ENCODE results near the gene MARCHF6. TPM values are rescaled to one million over a fixed set of nuclear protein-coding genes. Genes with fewer than 3 reads are reported as not detected.
"Not testable (repeated sequence)": the region's sequence is repeated elsewhere in the genome, so short reads cannot be mapped to it uniquely, and the experiment has no call there.

Gene MARCHF6, protein sequence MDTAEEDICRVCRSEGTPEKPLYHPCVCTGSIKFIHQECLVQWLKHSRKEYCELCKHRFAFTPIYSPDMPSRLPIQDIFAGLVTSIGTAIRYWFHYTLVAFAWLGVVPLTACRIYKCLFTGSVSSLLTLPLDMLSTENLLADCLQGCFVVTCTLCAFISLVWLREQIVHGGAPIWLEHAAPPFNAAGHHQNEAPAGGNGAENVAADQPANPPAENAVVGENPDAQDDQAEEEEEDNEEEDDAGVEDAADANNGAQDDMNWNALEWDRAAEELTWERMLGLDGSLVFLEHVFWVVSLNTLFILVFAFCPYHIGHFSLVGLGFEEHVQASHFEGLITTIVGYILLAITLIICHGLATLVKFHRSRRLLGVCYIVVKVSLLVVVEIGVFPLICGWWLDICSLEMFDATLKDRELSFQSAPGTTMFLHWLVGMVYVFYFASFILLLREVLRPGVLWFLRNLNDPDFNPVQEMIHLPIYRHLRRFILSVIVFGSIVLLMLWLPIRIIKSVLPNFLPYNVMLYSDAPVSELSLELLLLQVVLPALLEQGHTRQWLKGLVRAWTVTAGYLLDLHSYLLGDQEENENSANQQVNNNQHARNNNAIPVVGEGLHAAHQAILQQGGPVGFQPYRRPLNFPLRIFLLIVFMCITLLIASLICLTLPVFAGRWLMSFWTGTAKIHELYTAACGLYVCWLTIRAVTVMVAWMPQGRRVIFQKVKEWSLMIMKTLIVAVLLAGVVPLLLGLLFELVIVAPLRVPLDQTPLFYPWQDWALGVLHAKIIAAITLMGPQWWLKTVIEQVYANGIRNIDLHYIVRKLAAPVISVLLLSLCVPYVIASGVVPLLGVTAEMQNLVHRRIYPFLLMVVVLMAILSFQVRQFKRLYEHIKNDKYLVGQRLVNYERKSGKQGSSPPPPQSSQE
- 62.0 TPM for polyA plus RNA-seq (2012; ENCODE audit: missing spikeins)

DNA sequence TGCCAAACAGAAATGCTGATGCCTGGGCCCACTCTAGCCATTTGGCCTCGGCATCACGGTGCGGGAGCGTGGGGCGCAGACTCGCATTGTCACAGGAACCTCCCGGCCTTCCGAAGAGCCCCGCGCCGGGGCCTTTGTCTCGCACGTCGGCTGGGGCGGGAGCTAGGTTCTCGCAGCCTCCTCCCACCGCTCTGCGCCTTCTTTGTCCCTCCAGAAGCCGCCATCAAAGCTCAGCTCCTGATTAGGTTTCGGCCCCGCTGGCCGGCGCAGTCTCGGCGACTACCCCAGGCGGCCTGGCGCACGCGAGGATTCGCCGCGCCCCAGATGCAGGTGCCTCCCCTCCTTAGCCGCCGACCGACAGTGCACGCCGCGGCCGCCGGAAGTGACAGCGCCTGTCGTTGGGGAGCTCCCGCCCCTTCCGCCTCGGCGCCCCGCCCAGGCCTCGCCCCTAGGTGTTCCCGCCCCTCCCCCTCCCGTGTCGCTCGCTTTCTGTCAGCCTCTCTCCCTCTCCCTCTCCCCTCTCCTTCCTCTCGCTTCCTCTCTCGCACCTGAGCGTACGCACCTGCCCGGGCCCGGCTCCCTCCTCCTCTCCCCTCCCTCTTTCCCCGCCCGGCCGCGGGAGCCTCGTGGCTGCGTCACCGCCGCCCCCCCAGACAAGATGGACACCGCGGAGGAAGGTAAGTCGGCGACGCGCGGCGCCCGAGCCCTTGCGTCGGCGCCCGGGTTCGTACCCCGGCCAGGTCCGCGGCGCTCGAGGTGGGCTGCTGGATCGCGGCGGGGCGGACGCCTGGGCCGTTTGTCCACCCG, at the start of gene MARCHF6:
TSS of gene MARCHF6 (plus strand) at position 455 of the 807 bp plus-strand sequence. CDS start at position 659, 204 bp downstream.
- peak; percentile 65 for DNase-seq (ENCODE audit: insufficient read length)
- FAIRE-seq: peak; percentile 95
- TF ChIP-seq POLR2A (IDR thresholded peaks at IDR 0.05; ENCODE audit: low read depth, low read length) (peak; percentile 96), TAF1 (IDR thresholded peaks at IDR 0.05; ENCODE audit: borderline replicate concordance, low read depth, low read length) (peak; percentile 90), POLR2AphosphoS5 (IDR thresholded peaks at IDR 0.05; ENCODE audit: low read depth, low read length) (peak; percentile 95)

DNA sequence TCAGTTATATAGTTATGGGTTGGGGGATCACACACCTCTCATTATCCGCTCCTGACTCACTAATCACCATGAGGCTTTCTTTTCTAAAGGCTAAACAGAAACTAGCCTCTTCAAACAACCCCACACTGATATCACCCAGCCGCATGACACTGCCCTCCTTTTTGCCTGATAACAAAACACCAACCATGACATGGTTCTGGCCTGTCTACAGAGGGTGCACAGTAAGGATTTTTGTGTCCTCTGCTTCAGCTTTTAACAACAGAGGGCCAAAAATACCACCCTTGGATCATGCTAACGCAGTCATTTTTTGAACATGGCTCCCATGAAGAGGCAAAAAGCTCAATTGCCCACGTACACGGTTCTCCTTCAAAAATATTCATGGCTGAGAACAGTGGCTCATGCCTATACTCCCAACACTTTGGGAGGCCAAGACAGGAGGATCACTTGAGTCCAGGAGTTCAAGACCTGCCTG, 49.8 kb upstream of the MARCHF6 start:
- TF ChIP-seq POLR2A (IDR thresholded peaks at IDR 0.05; ENCODE audit: low read depth, low read length) (no peak), POLR2AphosphoS5 (IDR thresholded peaks at IDR 0.05; ENCODE audit: low read depth, low read length) (no peak), TAF1 (IDR thresholded peaks at IDR 0.05; ENCODE audit: borderline replicate concordance, low read depth, low read length) (no peak)
- FAIRE-seq (no peak), DNase-seq (ENCODE audit: insufficient read length) (no peak)

DNA sequence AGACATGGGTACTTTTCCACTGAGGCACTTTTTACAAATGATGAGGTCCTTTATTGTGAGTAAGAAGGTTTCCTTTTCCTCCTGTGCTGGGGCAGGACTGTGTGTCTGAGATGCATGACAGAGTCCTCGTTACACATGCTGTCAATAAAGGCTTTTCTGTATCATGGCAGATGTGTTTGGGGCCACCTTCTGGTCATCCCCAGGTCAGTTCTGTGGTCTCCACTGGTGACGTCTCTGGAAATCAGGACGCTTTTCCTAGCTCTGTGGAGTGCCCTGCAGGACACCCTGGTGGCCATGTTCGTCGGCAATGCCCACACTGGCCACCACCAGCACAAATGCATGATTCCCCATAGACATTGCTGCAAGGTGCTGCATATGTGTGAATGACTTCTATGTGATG, 48.6 kb upstream of the MARCHF6 start:
- TF ChIP-seq TAF1 (IDR thresholded peaks at IDR 0.05; ENCODE audit: borderline replicate concordance, low read depth, low read length): no peak
- no peak for TF ChIP-seq POLR2AphosphoS5 (IDR thresholded peaks at IDR 0.05; ENCODE audit: low read depth, low read length)
- no peak for TF ChIP-seq POLR2A (IDR thresholded peaks at IDR 0.05; ENCODE audit: low read depth, low read length)
- DNase-seq (ENCODE audit: insufficient read length) (no peak), FAIRE-seq (no peak)

DNA sequence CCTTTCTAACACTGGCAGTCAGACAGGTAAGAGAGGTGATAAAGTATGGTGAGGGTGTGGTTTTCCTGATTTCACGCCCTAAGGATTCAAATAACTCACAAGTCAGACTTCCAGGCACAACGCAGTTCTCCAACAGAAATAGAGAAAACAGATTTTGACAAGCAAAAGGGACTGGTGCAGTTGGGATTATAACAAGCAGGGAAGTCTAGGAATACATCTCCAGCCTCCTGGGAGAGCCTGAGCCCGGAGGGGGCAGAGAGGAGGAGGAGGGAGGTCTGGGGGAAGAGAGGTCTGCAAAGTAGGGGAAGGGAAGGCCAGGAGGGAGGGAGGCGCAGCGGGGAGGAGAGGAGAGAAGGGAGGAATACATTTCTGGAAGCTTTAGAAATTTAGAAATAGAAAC, 47.4 kb upstream of the MARCHF6 start:
- no peak for TF ChIP-seq POLR2AphosphoS5 (IDR thresholded peaks at IDR 0.05; ENCODE audit: low read depth, low read length)
- no peak for FAIRE-seq
- DNase-seq (ENCODE audit: insufficient read length): no peak

DNA sequence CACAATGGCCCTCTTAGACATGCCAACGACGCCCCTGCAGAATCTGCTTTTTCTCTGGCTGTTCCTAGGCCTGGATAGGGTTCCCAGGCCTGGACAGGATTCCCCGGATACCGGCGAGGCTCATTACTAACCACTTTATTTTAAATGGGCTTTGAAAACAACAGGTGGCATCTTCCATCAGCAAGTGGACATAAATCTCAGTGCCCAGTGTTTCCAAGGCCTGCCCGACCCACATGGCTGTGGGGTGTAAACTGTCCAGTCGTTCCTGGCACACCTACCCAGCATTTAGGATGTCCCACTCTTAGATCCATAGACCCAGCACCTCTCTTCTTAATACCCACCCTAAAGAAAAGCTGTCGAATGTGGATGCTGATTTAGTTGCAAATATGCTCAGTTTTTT, 46.7 kb upstream of the MARCHF6 start:
- no peak for TF ChIP-seq POLR2A (IDR thresholded peaks at IDR 0.05; ENCODE audit: low read depth, low read length)
- TF ChIP-seq TAF1 (IDR thresholded peaks at IDR 0.05; ENCODE audit: borderline replicate concordance, low read depth, low read length): no peak
- no peak for TF ChIP-seq POLR2AphosphoS5 (IDR thresholded peaks at IDR 0.05; ENCODE audit: low read depth, low read length)
- no peak for DNase-seq (ENCODE audit: insufficient read length)
- no peak for FAIRE-seq

DNA sequence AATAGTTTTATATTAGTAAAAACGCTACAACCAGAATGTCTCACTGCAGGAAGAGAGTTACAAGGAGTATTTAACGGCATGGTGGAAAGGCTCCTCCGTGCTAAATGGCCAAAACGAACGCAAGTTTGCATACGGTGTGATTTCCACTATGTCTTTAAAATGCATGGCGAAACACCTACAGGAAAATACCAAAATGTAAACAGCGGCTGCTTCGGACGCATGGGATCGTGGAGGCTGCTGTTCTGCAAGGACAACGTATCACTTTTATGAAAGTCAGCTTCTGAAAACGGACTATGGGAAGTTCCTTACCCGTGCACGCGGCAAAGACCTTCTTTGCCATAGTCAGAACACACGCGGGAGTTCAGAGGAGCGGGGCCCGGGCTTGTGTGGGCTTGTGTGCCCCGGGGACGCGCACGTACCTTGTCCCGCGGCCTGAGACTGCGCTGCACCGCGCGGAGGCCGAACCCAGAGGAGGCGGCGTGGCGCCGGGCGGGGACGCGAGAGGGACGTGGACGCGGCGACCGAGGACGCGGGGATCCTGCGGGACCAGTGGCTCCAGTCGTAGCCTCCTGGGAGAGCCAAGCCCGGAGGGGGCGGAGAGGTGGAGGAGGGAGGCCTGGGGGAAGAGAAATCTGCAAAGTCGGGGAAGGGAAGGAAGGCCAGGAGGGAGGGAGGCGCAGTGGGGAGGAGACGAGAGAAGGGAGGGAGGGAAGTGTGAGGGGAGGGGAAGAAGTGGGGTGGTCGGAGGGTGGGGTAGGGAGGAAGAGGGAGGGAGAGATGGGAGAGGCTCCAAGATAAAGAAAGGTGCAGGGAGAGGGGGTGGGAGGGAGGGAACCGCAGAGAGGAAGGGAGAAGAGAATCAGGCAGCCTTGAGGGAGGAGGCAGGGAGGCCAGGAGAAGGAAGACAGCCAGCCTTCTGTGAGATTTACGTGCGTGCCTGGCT, 46.0 kb upstream of the MARCHF6 start, which contains the start of gene CMBL:
TSS of gene CMBL (minus strand) at position 697 of the 943 bp plus-strand sequence. CDS start 17,140 bp downstream, outside the sequence.
- FAIRE-seq (no peak), DNase-seq (ENCODE audit: insufficient read length) (peak; percentile 56)

DNA sequence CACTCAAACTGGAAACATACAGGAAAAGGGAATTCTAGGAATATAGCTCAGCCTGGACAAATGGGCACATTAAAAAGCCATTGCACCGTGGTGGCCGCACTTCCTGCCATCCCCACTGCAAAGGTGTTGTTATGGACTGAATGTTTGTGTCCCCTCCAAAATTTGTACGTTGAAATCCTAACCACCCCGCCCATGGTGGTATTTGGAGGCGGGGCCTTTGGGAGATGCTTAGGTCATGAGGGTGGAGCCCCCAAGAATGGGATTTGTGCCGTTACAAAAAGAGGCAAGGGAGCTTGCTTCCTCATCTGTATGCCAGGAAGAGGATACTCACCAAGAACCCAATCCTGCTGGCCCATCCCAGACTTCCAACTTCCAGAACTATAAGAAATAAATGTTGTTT, 44.7 kb upstream of the MARCHF6 start:
- FAIRE-seq (no peak), DNase-seq (ENCODE audit: insufficient read length) (no peak)
- TF ChIP-seq TAF1 (IDR thresholded peaks at IDR 0.05; ENCODE audit: borderline replicate concordance, low read depth, low read length): no peak

More for the DNA sequence above, 46.0 kb upstream of the MARCHF6 start, which contains the start of gene CMBL:
- TF ChIP-seq POLR2A (IDR thresholded peaks at IDR 0.05; ENCODE audit: low read depth, low read length) (no peak), POLR2AphosphoS5 (IDR thresholded peaks at IDR 0.05; ENCODE audit: low read depth, low read length) (no peak), TAF1 (IDR thresholded peaks at IDR 0.05; ENCODE audit: borderline replicate concordance, low read depth, low read length) (no peak)

DNA sequence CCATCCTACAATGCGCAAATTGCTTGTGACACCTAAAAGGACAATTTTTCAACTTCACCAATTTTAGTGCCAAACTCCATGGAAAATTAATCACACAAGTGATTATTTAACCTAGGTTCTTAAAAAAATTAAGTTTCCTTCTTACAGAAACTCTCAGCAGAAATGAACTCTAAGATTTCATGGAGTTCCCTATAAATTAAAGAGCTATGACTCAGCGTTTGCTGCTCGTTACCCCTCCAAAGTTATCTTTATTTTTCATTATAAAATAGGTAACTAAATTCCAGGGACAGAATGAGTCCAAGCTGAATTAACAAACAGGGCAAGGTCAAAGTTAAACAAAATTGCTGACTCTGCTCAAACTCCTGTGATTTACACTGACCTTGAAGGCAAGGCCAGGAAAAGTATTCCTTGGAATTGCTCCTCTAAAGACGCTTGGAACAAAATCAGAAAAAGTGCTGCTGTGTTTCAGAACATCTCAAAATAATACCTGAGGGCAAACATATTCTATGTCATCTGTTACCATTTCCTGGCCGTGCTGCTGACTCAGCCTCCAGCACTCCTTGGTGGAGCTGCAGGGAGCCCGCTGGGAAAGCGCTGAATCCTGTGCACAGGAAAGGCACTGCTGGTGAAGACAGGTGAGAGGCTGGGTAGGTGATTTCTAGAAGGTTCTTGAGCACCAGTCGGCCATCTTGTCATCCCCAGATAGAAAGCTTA, 43.3 kb upstream of the MARCHF6 start:
- FAIRE-seq (no peak), DNase-seq (ENCODE audit: insufficient read length) (no peak)
- no peak for TF ChIP-seq TAF1 (IDR thresholded peaks at IDR 0.05; ENCODE audit: borderline replicate concordance, low read depth, low read length)
- TF ChIP-seq POLR2AphosphoS5 (IDR thresholded peaks at IDR 0.05; ENCODE audit: low read depth, low read length): no peak
- TF ChIP-seq POLR2A (IDR thresholded peaks at IDR 0.05; ENCODE audit: low read depth, low read length): no peak

DNA sequence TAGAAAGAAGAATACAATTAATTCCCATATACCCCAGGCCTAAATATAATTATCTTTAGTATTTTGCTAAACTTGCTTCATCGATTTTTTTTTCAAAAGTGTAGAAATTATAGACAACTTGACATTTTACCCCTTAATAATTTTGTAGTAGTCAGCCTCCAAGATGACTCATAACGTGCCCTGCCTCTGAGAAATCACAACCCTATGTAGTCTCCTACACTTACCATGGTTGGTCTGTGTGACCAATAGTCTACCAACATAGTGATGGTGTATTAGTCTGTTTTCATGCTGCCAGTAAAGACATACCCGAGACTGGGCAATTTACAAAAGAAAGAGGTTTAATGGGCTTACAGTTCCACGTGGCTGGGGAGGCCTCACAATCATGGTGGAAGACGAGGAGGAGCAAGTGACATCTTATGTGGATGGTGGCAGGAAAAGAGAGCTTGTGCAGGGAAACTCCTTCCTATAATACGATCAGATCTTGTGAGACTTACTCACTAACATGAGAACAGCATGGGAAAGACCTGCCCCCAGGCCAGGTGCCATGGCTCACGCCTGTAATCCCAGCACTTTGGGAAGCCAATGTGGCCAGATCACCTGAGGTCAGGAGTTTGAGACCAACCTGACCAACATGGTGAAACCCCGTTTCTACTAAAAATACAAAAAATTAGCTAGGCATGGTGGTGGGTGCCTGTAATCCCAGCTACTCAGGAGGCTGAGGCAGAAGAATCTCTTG, 42.5 kb upstream of the MARCHF6 start:
- FAIRE-seq; DNase-seq (ENCODE audit: insufficient read length): not testable (repeated sequence)
